Measurements from ENCODE around the gene TTYH3.
"Not testable (repeated sequence)": the region's sequence is repeated elsewhere in the genome, so short reads cannot be mapped to it uniquely, and the experiment has no call there.

TTYH3 gene

DNA sequence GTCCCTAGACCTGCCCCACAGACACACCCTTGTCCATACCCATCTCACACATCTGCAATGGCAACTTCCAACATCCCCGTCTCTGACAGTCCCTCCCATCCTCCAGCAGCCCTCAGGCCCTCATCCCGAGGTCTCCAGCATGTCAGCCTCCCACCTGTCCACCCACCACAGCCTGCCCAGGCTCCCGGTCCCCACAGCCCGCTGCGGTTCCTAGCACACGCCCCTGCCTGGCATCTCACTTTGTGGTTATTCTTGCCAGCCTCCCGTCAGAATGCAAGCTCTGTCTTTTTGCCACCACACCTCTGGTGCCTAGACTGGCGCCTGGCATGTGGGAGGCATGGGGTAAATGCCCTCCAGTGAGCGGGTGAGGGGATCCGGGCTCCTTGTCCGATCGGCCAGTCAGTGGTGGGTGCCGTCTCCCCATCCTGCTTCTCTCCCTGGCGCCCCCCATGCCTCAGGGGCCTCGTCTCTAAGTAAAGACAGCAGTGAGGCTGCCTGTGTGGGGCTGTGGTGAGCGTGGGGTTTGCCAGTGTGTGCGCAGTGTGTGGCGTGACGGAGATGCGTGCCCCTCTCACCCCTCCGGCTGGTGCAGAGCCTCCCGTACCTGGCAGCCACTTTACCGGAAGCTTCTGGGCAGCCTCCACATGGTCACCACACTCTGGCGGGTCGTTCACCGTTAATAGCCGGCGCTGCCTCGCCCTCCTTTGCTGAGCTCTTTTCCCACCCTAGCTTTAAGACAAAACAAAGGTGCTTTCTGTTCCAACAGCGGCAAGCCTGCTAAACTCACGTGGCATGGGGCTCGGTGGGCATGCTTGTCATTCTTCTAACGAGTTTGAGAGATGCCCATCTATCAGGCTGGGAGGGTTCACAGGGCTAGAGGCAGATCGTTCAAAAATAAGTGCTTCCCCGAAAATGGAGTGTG is 28.5 kb upstream of the TTYH3 start:
- no peak for DNase-seq (ENCODE audit: low spot score)

DNA sequence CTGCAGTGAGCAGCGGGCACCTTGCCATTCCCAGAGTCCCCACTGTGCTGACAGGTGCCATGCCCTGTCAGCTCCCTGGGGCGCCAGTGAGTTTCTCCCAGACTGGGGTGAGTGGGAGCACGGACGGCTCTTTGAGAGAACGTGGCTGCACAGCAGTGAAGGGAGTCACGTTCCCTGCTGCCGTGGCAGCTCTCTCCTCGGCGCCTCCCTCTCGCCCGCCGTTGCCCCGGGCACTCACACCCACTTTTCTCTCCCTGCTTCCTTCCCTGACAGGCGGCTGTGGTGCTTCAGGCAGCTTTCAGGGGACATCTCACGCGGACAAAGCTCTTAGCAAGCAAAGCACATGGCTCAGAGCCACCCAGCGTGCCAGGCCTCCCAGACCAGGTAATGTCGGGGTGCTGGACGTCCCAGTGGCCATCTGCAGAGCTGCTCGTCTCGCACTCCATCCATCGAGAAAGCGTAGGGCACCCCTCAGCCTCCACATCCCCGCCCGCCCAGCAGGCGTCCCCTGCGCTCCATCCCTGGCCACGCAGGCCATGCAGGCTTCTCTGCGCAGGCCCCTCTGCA is 27.1 kb upstream of the TTYH3 start:
- DNase-seq (ENCODE audit: low spot score): no peak

DNA sequence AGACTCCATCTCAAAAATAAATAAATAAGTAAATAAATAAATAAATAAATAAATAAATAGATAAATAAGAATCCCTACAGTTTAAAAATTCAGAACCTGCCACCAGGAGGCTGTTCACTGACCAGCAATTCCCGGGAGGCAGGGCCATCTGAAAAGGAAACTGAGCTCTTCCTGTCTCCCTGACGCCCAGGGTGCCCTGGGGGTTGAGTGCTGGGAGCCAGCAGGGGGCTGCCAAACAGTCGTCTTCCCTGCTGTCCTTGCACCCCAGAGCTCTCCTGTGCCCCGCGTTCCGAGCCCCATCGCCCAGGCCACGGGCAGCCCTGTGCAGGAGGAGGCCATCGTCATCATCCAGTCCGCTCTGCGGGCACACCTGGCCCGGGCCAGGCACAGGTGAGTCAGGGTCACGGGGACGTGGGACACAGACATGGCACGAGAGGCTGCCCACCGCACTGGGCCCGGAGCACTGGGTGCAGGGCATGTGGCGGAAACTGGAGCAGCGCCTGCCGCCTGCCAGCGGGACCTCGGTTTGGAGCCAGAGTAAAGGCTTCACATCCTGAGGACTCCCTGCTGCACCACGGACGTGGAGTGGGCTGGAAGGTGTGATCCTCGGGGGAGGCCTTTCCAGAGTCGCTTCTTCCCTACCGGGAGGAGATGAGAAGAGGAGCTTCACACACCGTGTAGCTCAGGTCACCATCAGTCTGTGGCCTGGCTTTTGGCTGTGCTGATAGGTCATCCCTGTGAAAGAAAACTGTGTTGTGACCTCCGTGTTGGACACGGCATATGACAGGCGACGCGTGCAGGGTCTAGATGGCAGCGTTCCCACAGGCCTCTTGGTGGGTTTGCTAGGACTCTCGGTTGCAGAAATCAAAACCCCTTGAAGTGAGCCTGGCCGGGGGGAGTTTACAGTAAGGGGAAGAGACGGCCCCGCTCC is 25.9 kb upstream of the TTYH3 start:
- no peak for DNase-seq (ENCODE audit: low spot score)

DNA sequence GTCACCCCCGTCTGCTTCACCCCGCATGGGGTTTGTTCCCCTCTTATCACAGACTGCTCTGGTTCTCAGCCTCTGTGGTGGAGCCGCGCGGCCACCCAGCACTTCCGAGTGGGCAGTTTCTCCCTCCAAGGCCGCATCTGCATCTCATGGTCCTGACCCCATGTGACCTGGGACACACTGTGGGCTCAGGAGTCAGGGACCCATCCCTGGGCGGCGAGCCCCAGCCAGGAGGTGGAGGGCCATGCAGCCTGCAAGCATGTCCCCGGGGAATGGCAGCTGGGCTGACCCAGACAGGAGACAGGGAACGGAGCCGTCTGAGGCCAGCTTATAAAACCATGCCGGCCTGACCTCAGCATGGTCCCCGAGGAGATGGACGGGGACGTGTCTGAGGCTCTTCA is 25.2 kb upstream of the TTYH3 start:
- DNase-seq (ENCODE audit: low spot score): no peak

DNA sequence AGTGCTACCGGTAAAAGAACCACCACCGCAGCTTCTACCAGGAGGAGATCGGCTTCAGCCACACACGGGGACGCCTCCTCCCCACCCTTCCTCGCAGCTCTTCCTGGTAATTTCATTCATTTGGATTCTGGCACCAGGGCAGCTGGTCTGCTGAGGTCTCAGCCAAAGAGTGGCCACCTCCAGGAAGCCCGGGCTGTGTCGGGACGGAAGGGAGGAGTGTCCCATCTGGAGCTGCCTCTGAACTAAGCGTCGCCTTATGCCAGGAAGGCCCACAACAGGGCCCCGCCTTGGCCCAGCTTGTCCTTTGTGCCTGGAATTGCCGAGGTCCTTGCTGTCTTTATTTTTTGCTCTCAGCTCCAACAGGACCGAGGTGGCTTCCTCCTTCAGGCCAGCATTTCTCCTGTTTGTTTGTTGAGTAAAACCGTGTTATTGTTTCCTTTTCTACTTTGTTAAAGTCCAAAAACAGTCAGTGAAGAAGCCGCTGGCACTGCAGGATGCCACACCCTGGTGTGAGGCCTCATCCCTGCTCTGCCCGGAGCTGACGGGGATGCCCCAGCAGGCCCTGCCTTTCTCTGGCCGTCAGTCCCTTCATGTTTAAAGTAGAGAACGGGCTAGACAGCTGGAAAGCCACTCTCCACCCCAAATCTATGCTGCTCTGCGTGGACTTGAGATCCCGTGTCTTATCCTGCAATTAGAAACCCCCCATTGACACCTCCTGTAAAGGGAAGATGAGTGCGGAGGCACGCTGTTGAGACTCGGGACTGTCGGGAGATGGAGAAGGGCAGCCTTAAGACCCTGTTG is 24.5 kb upstream of the TTYH3 start:
- DNase-seq (ENCODE audit: low spot score): no peak

DNA sequence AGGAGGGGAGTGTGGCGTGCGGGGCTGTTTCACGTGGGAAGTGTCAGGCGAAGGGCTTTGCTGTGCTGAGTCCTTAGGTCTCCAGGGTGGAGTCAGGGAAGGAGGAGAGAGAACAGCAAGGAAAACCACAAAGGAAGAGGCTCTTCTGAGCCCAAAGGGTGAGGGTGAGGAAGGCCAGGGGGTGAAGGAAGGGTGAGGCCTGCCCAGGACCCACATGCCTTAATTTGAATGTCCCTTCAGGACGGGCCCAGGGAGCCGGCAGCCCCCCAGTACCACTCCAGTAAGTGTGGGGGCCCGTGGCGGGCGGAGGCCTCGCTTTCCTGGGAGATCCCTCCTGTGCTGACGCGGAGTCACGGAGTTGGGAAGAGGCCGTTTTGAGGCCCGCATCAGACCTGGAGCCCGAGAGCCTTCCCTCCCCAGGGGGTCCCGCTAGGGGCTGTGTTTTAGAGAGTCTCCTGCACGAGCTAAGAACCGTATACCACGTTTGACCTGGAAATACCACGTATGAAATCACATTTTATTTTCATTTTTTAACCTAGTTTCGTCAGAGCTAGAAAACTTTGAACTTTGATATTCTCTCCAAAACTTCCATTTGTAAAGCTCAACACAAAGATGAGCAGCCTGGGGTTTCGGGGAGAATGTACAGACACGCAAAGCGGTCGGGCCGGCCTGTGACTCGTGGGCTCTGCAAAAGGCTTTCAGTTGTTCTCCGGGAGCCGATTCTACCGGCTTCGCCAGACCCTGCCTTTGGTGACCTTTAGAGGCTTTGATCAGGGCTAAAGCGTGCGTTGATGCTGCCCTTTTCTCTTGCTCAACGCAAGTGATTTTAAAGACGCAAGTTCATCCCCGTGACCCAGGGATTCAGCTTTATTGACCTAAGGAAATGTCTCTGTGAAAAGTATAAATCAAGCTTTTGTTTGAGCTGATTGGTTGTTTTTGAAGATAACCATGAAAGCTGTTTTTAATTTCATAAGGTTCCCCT is 23.6 kb upstream of the TTYH3 start:
- no peak for DNase-seq (ENCODE audit: low spot score)

DNA sequence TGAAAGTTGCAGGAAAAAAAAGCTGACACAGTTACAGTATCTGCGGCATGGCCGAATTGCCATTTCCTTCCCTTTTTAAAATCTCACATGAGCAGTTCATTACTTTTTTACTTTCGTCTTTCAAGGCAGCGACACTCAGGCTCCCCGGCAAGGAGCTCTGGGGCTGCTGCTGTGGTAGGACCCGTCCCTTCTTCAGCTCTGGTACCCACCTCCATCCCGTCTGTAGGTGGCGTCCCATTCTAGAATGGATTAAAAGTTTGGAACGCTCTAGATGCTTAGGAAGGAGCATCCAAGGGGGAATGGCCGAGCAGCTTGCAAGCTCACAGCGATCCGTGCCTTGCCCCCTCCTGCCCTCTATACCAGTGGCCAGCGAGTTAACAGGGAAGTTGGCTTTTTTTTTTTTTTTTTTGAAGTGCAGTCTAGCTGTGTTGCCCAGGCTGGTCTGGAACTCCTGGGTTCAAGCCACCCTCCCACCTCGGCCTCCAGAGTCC is 22.8 kb upstream of the TTYH3 start:
- DNase-seq (ENCODE audit: low spot score): no peak

DNA sequence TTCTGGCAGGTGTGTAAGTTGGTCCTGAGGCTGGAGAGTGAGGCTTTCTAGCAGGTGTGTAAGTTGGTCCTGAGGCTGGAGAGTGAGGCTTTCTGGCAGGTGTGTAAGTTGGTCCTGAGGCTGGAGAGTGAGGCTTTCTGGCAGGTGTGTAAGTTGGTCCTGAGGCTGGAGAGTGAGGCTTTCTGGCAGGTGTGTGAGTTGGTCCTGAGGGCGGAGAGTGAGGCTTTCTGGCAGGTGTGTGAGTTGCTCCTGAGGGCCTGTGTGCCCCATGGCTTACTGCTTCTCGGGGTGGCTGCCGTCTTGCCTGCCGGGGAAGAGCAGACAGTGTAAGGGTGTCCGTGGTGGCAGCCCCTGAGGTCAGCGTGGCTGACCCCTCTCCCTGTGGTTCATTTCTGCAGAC is 22.1 kb upstream of the TTYH3 start:
- not testable (repeated sequence) for DNase-seq (ENCODE audit: low spot score)

DNA sequence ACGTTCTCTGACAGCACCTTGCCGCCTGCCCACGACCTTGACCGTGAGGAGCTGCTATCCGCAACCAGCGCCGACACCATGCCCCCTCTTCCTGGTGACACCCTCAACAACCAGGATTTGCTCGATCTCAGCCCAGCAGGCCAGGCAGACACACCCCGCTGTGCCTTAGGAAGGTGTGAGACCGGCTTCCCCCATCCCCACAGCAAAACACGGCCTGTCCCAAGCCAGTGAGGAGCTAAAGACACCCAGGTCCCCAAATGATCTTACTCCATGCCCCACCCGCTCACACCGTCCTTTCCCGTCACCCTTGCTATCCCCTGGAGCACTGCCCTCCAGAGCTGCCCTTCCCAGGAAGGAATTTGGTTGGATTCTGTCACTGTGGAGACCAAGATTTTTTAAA is 21.3 kb upstream of the TTYH3 start:
- no peak for DNase-seq (ENCODE audit: low spot score)

DNA sequence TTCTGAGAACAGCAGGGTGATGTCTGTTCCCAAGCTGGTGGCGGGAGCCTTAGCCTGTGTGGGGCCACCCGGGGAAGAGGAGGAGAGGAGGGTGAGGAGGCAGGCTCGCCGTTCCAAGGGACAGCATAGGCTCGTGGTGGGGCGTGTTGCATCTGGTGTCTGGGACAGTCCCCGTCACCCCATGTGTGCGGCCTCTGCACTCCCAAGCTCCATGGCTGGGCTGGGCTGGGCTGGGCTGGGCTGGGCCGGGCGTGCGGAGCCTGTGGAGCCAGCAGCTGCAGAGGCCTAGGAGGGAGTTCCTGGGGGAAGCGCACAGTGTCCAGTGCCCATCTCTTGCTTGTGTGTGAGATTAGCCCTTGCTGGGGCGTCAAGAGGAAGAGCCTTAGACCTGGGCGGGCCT is 20.9 kb upstream of the TTYH3 start:
- no peak for DNase-seq (ENCODE audit: low spot score)

DNA sequence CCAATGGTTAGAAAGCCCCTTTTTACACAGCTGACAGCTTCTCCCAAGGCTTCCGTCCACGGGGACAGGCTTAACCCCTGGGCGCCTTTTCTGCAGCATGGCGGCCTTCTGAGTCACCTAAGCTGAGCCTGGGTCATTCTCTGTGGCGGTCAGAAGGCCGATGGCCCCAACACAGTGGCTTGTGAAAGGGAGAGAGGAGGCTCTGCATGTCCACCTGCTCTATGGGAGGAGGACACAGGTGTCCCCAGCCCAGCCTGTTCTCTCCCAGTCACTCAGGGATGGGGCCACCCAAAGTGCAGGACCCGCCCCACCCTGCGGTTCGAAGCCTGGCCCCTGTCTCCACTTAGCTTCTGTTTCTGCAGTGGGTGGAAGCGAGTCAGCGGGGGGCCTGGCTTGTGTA is 20.4 kb upstream of the TTYH3 start:
- no peak for DNase-seq (ENCODE audit: low spot score)

DNA sequence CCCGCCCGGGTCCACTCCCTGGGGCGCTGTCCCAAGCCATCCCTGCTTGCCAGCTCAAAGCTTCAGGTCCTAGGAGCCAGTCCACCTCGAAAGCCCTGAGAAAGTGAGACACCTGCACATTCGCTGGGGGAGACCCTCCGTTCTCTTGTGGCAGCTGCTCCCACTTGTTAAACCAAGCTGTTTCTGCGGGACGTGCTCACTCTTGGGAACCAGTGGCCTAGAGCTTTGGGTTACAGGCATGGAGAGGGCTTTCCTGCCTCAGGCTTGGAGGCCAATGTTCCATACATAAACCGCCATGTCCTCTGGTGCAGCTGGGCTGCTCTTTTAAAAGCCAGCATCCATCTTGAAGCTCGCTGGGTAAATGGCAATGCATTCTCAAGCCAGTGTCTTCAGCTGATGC is 19.9 kb upstream of the TTYH3 start:
- no peak for DNase-seq (ENCODE audit: low spot score)

DNA sequence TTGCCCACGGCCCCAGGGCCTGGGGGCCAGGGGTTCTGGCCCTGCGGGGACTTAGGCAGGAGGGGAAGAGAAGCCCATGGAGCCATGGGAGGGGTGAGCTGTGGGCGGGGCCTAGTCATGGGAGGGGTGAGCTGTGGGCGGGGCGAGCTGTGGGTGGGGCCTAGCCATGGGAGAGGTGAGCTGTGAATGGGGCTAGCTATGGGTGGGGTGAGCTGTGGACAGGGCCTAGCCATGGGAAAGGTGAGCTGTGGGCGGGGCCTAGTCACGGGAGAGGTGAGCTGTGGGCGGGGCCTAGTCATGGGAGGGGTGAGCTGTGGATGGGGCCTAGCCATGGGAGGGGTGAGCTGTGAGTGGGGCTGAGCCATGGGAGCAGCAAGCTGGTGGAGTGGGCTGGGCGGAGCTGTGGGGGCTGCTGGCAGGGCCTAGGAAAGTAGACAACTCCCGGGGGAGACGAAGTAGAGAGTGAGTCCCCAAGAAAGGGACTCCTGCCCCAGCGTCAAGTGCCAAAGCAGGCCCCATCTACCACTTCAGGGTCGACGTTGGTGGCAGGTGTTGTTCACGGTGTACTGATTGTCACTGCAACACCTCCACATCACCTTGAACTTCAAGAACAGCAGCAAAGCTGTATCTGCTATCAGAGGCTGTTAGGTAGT is 19.2 kb upstream of the TTYH3 start:
- DNase-seq (ENCODE audit: low spot score): no peak

DNA sequence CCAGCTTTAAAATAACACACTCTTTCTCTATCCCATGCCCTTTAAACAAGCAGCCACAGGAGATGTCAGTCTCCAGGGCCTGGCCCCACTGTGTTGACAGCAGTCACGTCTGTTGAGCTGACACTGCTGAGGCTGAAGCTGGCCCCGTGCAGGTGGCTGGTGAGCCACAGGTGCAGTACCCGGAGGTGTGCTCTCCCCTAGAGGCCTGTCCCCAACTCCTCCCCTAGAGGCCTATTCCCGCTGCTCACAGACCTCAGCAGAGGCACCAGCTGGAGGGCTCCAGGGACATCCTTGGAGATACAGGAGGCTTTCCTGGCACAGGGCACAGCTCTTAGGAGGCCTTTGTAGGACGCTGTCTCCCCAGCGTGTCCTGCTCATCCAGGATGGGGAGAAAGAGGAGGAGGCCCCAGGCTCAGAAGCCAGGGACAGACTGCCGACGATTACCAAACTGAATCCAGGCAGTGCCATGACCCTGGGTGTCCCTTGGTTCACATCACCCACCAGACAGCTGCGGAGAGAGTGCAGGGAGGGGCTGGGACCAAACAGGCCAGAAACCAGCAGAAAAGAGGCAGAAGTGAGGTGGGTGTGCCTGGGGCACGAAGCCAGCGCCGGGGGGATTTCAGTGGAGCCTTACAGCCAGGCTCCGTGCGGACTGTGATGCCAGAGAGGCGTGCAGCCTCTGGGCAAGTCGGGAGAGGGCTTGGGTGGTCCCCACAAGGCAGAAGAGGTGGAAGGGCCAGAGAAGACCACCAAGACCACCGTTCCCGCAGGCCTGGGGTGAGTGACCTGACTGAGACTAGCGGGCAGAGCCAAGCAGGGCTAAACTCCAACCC is 18.5 kb upstream of the TTYH3 start:
- DNase-seq (ENCODE audit: low spot score): no peak

DNA sequence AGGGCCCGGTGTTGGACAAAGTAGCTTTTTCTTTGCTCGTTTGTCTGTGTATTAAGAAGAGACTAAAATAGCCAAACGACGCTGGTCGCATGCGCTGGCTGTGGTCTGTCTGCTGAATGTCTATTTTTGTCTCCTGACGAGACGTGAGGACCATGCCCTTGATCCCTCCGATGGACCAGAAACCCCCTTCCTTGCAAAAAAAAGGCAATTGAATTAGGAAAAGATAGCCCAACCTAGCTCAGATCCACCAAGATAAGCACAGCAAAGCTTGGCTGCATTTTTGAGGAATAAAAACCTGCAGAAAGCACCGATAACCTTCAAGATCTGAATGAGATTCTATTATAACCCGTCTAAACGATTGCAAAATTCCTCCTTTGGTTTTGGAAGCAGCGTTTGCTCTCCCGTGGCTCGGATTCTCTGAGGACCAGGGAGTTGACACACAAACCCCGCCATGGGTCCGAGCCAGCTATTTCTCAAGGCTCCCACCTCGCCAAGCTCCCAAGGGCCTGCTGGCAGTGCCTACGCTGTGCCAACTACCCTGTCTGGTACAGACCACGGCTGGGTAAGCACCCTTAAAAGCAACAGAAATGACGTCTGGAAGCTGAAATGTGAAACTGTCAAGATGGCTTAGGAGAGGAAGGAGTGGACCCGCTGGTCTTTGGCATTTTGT is 17.7 kb upstream of the TTYH3 start:
- DNase-seq (ENCODE audit: low spot score): no peak

DNA sequence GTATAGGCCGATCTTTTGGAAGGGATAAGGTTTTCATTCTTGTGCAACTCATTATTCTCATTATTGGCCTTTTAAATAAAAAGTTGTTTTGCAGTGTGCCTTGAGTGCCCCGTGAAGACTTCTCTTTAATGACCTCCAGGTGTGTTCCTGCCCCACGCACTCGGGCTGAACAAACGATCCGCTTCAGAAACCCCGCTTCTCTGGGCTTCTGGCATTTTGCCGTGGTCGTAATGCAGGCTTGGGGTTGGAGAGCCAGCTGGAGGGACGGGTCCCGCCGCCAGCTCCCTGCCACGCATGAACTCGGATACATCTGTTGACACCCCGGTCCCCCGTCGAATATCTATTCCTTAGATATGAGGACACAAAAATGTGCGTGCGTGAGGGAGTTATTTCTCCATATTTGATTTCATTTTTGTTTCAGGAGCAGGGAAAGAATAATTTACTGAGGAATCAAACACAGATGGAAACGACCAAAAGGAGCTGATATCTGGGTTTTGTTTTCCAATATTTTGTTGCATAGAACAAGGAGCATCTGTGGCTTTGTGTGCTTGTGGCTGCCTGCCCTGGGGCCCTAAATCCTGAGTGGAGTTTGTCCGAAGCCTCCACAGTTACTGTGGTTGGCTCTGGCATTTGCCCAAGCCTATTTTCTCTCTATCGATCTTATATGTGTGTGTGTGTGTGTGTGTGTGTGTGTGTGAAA is 17.0 kb upstream of the TTYH3 start:
- no peak for DNase-seq (ENCODE audit: low spot score)

DNA sequence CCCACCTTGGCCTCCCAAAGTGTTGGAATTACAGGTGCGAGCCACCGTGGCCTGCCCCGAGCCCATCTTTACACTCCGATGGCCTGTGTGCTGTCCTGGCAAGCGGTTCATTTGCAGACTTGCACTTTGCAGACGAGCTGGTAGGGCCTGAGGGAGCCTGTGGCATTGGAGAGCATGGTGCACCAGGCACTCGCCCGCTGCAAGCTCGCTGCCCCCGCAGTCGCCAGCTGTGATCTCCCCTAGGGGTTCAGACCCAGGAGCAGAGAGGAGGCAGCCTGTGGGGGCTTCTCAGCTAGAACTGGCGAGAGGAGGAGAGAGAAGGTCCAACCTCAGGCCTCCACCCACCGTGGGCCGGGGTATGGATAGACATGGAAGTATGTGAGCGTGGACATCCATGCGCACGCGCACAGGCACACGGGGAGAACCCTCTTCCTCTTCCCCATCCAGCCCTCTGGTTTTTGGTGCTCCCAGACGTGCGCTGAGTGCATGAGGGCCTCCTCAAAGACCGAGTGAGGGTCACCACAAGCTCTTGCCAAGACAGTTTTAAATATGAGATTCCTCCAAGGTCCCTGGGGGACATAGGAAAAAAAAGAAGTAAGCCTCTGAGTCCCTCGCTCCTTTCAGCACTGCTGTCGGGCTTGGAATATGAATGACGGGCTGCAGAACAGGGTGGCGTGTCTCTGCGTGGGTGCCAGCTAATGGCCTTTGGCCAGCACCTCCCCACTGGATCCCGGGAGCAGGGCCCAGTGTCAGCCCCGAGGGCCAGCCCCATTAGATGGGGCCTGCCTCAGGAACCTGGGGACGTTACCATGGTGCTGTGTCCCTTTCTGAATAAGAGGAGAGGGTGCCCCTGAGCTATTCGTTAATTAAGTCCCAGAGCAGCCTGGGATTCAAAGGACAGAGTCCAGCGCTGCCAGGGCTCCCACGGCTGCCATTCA is 15.1 kb upstream of the TTYH3 start:
- DNase-seq (ENCODE audit: low spot score): no peak

Data from LoVo (cell line).